ENCODE data around the gene GPSM3. TPM values are rescaled to one million over a fixed set of nuclear protein-coding genes. Genes with fewer than 3 reads are reported as not detected.

Gene GPSM3
- total and polyA plus RNA-seq, 7 donors = 1.5 to 5.1 (median 2.7) TPM

DNA sequence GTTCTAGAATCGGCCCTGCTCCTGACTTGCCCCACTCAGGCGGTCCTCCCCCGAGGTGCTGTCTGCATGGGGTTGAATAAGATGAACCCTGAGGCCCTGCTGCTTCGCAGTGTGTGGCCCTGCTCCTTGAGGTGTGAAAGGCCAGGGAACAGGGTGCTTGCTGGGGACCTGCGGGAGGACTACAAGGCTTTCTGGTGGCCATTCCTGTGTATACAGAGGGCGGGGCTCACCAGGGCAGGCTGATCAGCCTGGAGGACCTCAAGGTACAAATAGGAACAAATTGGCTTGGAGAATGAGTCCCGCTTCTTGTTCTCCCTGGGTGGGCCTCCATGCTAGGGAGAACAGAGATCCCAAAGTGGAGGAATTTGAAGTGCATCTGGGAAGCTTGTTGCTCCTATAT is 25.7 kb upstream of the GPSM3 start:
- DNase-seq = no peak
- Histone ChIP-seq H3K36me3 (ENCODE audit: insufficient read depth in 1 of 2, low read depth in 1 of 2) (peaks cover 0 to 4% of the 10 kb centered on the region in 2 donors), H3K4me1 (no peaks in the 10 kb centered on the region), H3K9me3 (no peaks in the 10 kb centered on the region), H3K27me3 (ENCODE audit: insufficient read depth in 3 of 3, low read length in 2 of 3) (peaks cover 0 to 4% (median 0%) of the 10 kb centered on the region in 3 donors), H3K27ac (no peak overlapping the region), H3K4me3 (no peak overlapping the region)
- 68 to 81% (median 78%) methylated on average over 7 of the region's 7 CpGs for WGBS, 3 donors
- TF ChIP-seq, protein P1, sequence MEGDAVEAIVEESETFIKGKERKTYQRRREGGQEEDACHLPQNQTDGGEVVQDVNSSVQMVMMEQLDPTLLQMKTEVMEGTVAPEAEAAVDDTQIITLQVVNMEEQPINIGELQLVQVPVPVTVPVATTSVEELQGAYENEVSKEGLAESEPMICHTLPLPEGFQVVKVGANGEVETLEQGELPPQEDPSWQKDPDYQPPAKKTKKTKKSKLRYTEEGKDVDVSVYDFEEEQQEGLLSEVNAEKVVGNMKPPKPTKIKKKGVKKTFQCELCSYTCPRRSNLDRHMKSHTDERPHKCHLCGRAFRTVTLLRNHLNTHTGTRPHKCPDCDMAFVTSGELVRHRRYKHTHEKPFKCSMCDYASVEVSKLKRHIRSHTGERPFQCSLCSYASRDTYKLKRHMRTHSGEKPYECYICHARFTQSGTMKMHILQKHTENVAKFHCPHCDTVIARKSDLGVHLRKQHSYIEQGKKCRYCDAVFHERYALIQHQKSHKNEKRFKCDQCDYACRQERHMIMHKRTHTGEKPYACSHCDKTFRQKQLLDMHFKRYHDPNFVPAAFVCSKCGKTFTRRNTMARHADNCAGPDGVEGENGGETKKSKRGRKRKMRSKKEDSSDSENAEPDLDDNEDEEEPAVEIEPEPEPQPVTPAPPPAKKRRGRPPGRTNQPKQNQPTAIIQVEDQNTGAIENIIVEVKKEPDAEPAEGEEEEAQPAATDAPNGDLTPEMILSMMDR (IDR thresholded peaks at IDR 0.05) = no peak
- intact Hi-C loops (cut with DNase I) = no loop called here
- ATAC-seq = no peak

GRCh38 chr6:32216998-32217397 is 24.6 kb upstream of the GPSM3 start:
- WGBS, 3 donors = 84 to 86% (median 85%) methylated on average over 11 of the region's 11 CpGs
- H3K36me3 ChIP-seq (ENCODE audit: insufficient read depth in 1 of 2, low read depth in 1 of 2) = peaks cover 0 to 4% of the 10 kb centered on the region in 2 donors
- no peak for DNase-seq
- intact Hi-C loops (cut with DNase I) = no loop called here
- ATAC-seq = no peak
- no peaks in the 10 kb centered on the region for H3K4me1 ChIP-seq
- TF ChIP-seq, protein P1 (IDR thresholded peaks at IDR 0.05) = no peak
- no peak overlapping the region for H3K27ac ChIP-seq
- H3K27me3 ChIP-seq (ENCODE audit: insufficient read depth in 3 of 3, low read length in 2 of 3) = peaks cover 0 to 4% (median 0%) of the 10 kb centered on the region in 3 donors
- H3K9me3 ChIP-seq = no peaks in the 10 kb centered on the region
- H3K4me3 ChIP-seq = no peak overlapping the region

DNA sequence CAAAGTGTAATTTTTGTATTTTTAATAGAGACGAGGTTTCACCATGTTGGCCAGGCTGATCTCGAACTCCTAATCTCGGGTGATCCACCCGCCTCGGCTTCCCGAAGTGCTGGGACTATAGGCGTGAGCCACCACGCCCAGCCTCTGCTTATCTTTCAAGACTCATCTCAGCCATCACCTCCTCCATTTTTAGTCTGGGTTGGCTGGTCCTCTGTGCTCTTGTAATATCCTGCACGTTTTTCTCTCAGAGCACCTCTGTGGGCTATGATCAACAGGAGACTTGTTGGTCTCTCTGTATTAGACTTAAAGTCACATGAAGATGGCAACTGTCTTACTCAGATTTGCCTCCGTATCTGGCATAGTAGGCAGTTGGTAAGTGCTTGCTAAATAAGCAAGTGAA is 23.8 kb upstream of the GPSM3 start:
- H3K36me3 ChIP-seq (ENCODE audit: insufficient read depth in 1 of 2, low read depth in 1 of 2) = peaks cover 0 to 4% of the 10 kb centered on the region in 2 donors
- DNase-seq = no peak
- H3K27ac ChIP-seq = no peak overlapping the region
- no peak for ATAC-seq
- no peaks in the 10 kb centered on the region for H3K4me1 ChIP-seq
- no peaks in the 10 kb centered on the region for H3K9me3 ChIP-seq
- peaks cover 0 to 4% (median 0%) of the 10 kb centered on the region in 3 donors for H3K27me3 ChIP-seq (ENCODE audit: insufficient read depth in 3 of 3, low read length in 2 of 3)
- TF ChIP-seq, protein P1 (IDR thresholded peaks at IDR 0.05) = no peak
- WGBS, 3 donors = 82 to 86% (median 86%) methylated on average over 10 of the region's 10 CpGs
- intact Hi-C loops (cut with DNase I) = no loop called here
- no peak overlapping the region for H3K4me3 ChIP-seq

DNA sequence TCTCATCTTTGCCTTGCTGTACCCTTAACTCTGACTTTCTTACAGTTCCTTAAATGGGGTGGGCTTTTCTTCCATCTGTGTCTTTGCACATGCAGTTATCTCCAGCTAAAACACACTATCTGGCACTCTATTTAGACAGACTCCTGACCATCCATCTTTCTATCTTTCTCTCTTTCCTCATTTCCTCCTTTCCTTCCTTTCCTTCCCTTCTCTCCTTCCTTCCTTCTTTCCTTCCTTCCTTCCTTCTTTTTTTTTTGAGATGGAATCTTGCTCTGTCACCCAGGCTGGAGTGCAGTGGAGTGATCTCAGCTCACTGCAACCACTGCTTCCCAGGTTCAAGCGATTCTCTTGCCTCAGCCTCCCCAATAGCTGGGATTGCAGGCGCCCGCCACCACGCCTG is 23.2 kb upstream of the GPSM3 start:
- no peak for DNase-seq
- 92 to 98% (median 96%) methylated on average over 4 of the region's 4 CpGs for WGBS, 3 donors
- Histone ChIP-seq H3K4me3 (no peak overlapping the region), H3K27me3 (ENCODE audit: insufficient read depth in 3 of 3, low read length in 2 of 3) (no peaks in the 10 kb centered on the region), H3K4me1 (no peaks in the 10 kb centered on the region), H3K36me3 (ENCODE audit: insufficient read depth in 1 of 2, low read depth in 1 of 2) (peaks cover 0 to 4% of the 10 kb centered on the region in 2 donors), H3K9me3 (no peaks in the 10 kb centered on the region), H3K27ac (no peak overlapping the region)
- TF ChIP-seq, protein P1 (IDR thresholded peaks at IDR 0.05) = no peak
- ATAC-seq = no peak
- intact Hi-C loops (cut with DNase I) = no loop called here

GRCh38 chr6:32214126-32214525 is 21.7 kb upstream of the GPSM3 start:
- TF ChIP-seq, protein P1 (IDR thresholded peaks at IDR 0.05) = no peak
- no peak for ATAC-seq

More at GRCh38 chr6:32214126-32214525, 21.7 kb upstream of the GPSM3 start:
- DNase-seq = no peak
- Histone ChIP-seq H3K4me3 (no peak overlapping the region), H3K27ac (no peak overlapping the region), H3K36me3 (ENCODE audit: insufficient read depth in 1 of 2, low read depth in 1 of 2) (peaks cover 0 to 4% of the 10 kb centered on the region in 2 donors), H3K9me3 (no peaks in the 10 kb centered on the region), H3K27me3 (ENCODE audit: insufficient read depth in 3 of 3, low read length in 2 of 3) (no peaks in the 10 kb centered on the region), H3K4me1 (no peaks in the 10 kb centered on the region)
- 72 to 93% (median 74%) methylated on average over 1 to 3 of the region's 3 CpGs for WGBS, 3 donors
- intact Hi-C loops (cut with DNase I) = no loop called here
